ENCODE results near the gene MAGI2.

Gene MAGI2

DNA sequence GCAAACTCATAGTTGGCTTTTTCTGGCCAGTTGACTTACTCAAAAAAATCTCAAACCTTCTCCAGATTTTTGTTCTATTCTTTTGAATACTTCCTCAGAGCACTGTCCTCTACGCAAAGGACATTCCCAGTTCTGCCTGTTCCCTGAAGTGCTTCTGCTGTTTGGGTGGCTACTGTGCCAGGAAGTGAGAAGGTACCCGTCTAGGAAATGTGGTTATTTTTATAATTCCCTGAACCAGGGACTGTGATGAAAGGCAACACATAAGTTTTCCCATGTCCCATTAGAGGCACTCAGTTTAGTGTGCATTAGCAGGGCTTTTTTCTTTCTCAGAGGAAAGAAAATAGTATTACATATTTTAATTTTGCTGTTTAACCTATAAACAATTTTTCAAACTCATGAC lies 1284.6 kb downstream of the MAGI2 start:
- H3K4me3 ChIP-seq (ENCODE audit: low read depth in 1 of 2, low read length in 1 of 2) = no peak overlapping the region
- no peaks in the 10 kb centered on the region for H3K4me1 ChIP-seq (ENCODE audit: control insufficient read depth in 1 of 2, insufficient read depth in 1 of 2, low read depth in 1 of 2, low read length in 1 of 2)
- TF ChIP-seq, protein P1, sequence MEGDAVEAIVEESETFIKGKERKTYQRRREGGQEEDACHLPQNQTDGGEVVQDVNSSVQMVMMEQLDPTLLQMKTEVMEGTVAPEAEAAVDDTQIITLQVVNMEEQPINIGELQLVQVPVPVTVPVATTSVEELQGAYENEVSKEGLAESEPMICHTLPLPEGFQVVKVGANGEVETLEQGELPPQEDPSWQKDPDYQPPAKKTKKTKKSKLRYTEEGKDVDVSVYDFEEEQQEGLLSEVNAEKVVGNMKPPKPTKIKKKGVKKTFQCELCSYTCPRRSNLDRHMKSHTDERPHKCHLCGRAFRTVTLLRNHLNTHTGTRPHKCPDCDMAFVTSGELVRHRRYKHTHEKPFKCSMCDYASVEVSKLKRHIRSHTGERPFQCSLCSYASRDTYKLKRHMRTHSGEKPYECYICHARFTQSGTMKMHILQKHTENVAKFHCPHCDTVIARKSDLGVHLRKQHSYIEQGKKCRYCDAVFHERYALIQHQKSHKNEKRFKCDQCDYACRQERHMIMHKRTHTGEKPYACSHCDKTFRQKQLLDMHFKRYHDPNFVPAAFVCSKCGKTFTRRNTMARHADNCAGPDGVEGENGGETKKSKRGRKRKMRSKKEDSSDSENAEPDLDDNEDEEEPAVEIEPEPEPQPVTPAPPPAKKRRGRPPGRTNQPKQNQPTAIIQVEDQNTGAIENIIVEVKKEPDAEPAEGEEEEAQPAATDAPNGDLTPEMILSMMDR (IDR thresholded peaks at IDR 0.05) = no peak
- no peaks in the 10 kb centered on the region for H3K36me3 ChIP-seq
- H3K27me3 ChIP-seq = no peaks in the 10 kb centered on the region
- H3K9me3 ChIP-seq = no peaks in the 10 kb centered on the region
- no peak overlapping the region for H3K27ac ChIP-seq

DNA sequence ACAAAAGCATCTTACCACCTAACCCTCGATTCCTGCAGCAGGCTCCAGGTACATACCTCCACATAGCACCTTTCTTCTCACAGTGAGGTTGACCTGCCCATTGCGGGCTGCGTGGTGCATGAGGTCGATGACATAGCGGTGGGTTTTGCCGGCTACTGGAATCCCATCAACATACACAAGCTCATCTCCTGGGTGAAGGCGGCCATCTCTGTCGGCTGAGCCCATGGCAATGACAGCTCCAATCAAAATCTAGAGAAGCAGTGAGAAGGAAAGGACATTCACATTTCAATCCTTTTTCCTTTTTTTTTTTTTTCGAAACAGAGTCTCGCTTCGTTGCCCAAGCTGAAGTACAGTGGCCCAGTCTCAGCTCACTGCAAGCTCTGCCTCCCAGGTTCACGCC lies 1285.6 kb downstream of the MAGI2 start:
- TF ChIP-seq, protein P1 (IDR thresholded peaks at IDR 0.05) = no peak
- Histone ChIP-seq H3K9me3 (no peaks in the 10 kb centered on the region), H3K4me3 (ENCODE audit: low read depth in 1 of 2, low read length in 1 of 2) (no peak overlapping the region), H3K36me3 (no peaks in the 10 kb centered on the region), H3K4me1 (ENCODE audit: control insufficient read depth in 1 of 2, insufficient read depth in 1 of 2, low read depth in 1 of 2, low read length in 1 of 2) (no peaks in the 10 kb centered on the region), H3K27me3 (no peaks in the 10 kb centered on the region), H3K27ac (no peak overlapping the region)

DNA sequence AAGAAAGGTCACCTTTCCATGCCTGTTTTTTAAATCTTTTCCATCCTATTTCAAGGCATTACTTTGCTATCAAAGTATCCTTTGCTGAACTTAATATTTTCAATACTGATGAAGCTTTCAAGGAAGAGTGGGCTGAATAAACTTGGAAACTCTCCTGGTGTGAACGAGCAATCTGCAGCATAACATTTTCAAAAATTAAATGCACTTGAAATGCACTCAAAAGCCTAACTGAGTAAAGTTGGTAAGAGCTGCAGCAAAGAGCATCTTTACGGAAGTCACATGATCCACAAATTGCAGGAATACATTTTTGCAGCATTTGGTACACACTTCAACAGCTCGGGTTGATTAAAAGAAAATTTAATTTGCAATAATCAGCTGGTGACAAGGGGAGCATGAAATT lies 1287.6 kb downstream of the MAGI2 start:
- Histone ChIP-seq H3K4me1 (ENCODE audit: control insufficient read depth in 1 of 2, insufficient read depth in 1 of 2, low read depth in 1 of 2, low read length in 1 of 2) (no peaks in the 10 kb centered on the region), H3K27ac (no peak overlapping the region), H3K9me3 (no peaks in the 10 kb centered on the region), H3K4me3 (ENCODE audit: low read depth in 1 of 2, low read length in 1 of 2) (no peak overlapping the region), H3K36me3 (no peaks in the 10 kb centered on the region), H3K27me3 (no peaks in the 10 kb centered on the region)
- TF ChIP-seq, protein P1 (IDR thresholded peaks at IDR 0.05) = no peak

DNA sequence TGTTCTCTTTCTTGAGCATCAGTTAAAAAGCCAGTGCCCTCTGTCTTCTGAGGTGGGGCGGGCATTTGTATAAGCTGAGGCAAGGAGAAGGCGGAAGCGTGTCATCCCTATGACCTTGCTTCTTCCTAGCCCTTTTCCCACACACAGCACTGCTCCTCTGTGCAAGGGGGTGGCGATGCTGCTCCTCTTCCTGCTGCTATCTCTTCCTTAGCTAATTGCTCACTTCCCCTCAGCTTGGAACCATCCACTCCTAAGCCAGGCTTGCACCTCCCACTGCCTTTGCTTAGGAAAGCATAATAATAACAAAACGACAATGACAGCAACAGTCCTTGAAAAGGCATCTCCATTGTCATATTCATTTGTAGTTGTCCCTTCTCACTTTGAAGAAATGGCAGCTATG lies 1288.0 kb downstream of the MAGI2 start:
- Histone ChIP-seq H3K27me3 (no peaks in the 10 kb centered on the region), H3K4me1 (ENCODE audit: control insufficient read depth in 1 of 2, insufficient read depth in 1 of 2, low read depth in 1 of 2, low read length in 1 of 2) (no peaks in the 10 kb centered on the region), H3K27ac (no peak overlapping the region), H3K4me3 (ENCODE audit: low read depth in 1 of 2, low read length in 1 of 2) (no peak overlapping the region), H3K9me3 (no peaks in the 10 kb centered on the region), H3K36me3 (no peaks in the 10 kb centered on the region)
- TF ChIP-seq, protein P1 (IDR thresholded peaks at IDR 0.05) = no peak

DNA sequence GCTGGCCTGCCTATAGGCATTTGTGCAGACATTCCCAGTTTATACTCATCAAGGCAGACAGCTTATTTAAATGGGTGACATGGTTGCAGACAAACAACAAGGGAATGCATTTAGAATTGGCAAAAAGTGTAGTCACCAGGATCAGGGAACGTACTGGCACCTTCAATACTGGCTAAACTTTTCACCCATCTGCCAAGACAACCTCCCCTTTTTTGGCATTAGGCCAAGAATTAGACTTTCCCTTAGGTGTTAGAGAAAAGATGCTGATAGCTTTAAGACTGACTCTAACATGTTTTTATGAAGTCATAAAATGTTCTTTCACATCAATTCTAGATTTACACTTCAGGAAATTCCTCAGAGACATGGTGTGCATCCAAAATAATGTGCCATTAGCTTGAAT lies 1289.0 kb downstream of the MAGI2 start:
- no peak overlapping the region for H3K27ac ChIP-seq
- H3K9me3 ChIP-seq = no peaks in the 10 kb centered on the region
- no peaks in the 10 kb centered on the region for H3K27me3 ChIP-seq
- TF ChIP-seq, protein P1 (IDR thresholded peaks at IDR 0.05) = no peak
- no peaks in the 10 kb centered on the region for H3K36me3 ChIP-seq
- H3K4me3 ChIP-seq (ENCODE audit: low read depth in 1 of 2, low read length in 1 of 2) = no peak overlapping the region
- no peaks in the 10 kb centered on the region for H3K4me1 ChIP-seq (ENCODE audit: control insufficient read depth in 1 of 2, insufficient read depth in 1 of 2, low read depth in 1 of 2, low read length in 1 of 2)

DNA sequence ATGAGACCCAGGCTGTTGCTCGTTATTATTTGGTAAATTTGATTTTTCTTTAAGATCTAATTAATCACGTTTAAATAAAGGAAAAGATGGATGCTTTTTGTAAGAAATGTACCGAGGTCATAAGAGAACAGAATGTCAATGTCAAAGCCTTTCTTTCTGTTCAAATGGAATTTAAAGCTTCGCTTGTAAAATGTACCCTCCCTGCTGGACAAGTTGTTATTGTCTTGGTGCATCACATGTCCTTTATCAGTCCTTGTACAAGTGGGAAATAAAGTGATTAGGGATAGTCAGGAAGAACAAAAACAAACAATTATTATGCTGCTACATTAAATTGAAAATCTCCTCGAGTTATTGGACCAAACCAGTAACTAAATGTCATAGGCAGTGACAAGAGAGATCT lies 1291.7 kb downstream of the MAGI2 start:
- TF ChIP-seq, protein P1 (IDR thresholded peaks at IDR 0.05) = no peak
- Histone ChIP-seq H3K9me3 (no peaks in the 10 kb centered on the region), H3K4me1 (ENCODE audit: control insufficient read depth in 1 of 2, insufficient read depth in 1 of 2, low read depth in 1 of 2, low read length in 1 of 2) (no peaks in the 10 kb centered on the region), H3K27me3 (no peaks in the 10 kb centered on the region), H3K27ac (no peak overlapping the region), H3K4me3 (ENCODE audit: low read depth in 1 of 2, low read length in 1 of 2) (no peak overlapping the region), H3K36me3 (no peaks in the 10 kb centered on the region)

Data from neutrophil (primary cell).